ENCODE data around the gene CCL16. TPM values are rescaled to one million over a fixed set of nuclear protein-coding genes. Genes with fewer than 3 reads are reported as not detected.
"Not testable (repeated sequence)": the region's sequence is repeated elsewhere in the genome, so short reads cannot be mapped to it uniquely, and the experiment has no call there.

CCL16 gene
- total RNA-seq, 1 donor from 2014 or later: not detected

DNA sequence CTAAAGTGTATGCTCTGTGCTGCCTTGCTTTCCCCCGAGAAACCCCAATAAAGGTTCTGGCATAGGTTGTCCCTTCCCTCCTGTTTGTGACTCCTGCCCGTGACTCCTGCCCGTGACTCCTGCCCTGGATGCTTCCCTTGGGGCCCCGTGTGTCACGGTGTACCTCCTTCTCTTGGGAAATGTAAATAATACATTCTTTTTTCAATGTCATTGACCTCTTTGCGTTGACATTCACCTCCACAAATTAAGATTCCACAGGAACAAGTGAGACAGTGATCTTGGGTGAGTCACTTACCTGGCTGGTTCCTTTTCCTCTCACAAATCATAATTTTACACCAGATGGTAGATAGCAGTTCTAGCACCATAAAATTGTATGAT is 19.4 kb upstream of the CCL16 start:
- Mint-ChIP-seq H3K4me3 (ENCODE audit: unreplicated experiment) (no peak overlapping the region), H3K27me3 (ENCODE audit: unreplicated experiment) (peaks cover 15% of the 10 kb centered on the region), H3K4me1 (ENCODE audit: unreplicated experiment) (no peaks in the 10 kb centered on the region), H3K36me3 (ENCODE audit: unreplicated experiment) (no peaks in the 10 kb centered on the region), H3K9me3 (ENCODE audit: unreplicated experiment) (no peaks in the 10 kb centered on the region), H3K27ac (ENCODE audit: unreplicated experiment) (no peak overlapping the region)
- TF ChIP-seq, protein P1, sequence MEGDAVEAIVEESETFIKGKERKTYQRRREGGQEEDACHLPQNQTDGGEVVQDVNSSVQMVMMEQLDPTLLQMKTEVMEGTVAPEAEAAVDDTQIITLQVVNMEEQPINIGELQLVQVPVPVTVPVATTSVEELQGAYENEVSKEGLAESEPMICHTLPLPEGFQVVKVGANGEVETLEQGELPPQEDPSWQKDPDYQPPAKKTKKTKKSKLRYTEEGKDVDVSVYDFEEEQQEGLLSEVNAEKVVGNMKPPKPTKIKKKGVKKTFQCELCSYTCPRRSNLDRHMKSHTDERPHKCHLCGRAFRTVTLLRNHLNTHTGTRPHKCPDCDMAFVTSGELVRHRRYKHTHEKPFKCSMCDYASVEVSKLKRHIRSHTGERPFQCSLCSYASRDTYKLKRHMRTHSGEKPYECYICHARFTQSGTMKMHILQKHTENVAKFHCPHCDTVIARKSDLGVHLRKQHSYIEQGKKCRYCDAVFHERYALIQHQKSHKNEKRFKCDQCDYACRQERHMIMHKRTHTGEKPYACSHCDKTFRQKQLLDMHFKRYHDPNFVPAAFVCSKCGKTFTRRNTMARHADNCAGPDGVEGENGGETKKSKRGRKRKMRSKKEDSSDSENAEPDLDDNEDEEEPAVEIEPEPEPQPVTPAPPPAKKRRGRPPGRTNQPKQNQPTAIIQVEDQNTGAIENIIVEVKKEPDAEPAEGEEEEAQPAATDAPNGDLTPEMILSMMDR (IDR thresholded peaks at IDR 0.05): no peak
- no peak for DNase-seq (ENCODE audit: extremely low spot score, unreplicated experiment)

DNA sequence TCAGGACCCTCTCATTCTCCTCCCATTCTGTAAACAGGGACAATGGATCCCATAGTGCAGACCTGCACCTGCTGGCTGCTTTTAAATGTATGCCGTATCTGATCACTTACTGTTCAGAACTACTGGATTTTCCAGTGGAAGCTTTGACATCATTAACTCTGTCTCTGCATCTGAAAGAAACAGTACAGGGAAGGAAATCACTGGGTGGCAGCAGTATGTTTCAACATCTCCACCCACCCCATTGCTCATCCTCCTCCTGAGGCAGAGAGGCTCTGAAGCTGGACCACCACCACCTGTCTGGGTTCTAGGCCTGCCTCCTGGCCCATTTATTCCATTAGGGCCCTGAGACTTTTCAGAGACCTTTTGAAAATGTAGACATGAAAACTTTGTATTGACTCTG is 17.5 kb upstream of the CCL16 start:
- Mint-ChIP-seq H3K9me3 (ENCODE audit: unreplicated experiment) (no peaks in the 10 kb centered on the region), H3K36me3 (ENCODE audit: unreplicated experiment) (no peaks in the 10 kb centered on the region), H3K27ac (ENCODE audit: unreplicated experiment) (no peak overlapping the region), H3K4me3 (ENCODE audit: unreplicated experiment) (no peak overlapping the region), H3K27me3 (ENCODE audit: unreplicated experiment) (peaks cover 10% of the 10 kb centered on the region), H3K4me1 (ENCODE audit: unreplicated experiment) (no peaks in the 10 kb centered on the region)
- TF ChIP-seq, protein P1 (IDR thresholded peaks at IDR 0.05): no peak
- no peak for DNase-seq (ENCODE audit: extremely low spot score, unreplicated experiment)

DNA sequence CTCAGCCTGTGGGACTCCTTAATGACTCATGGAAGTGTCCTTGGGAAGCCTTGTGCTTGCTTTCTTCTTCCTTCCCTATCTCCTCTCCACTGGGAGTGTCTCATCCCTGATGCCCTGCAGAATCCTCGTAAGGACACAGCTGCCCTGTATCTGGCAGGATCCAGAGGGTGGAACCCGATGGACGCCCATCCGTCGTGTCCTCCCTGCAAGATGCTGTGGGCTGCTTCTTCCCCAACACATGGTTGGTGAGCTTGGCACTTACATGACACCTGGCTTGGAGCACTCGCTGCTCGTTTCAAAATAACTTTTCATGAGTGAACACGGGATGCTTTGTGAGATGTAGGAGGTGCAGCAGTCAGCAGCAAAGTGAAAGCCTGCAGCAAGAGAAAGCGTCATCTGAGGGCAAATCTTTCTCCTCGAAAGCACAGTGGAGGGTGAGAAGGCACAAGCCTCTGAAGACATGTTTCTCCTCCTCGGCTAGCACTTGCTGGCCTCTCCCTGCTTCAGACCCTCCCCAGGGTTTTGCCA is 16.8 kb upstream of the CCL16 start:
- H3K27ac Mint-ChIP-seq (ENCODE audit: unreplicated experiment): no peak overlapping the region
- H3K36me3 Mint-ChIP-seq (ENCODE audit: unreplicated experiment): no peaks in the 10 kb centered on the region
- no peaks in the 10 kb centered on the region for H3K9me3 Mint-ChIP-seq (ENCODE audit: unreplicated experiment)
- no peak for DNase-seq (ENCODE audit: extremely low spot score, unreplicated experiment)
- TF ChIP-seq, protein P1 (IDR thresholded peaks at IDR 0.05): no peak
- H3K4me3 Mint-ChIP-seq (ENCODE audit: unreplicated experiment): no peak overlapping the region
- no peaks in the 10 kb centered on the region for H3K4me1 Mint-ChIP-seq (ENCODE audit: unreplicated experiment)
- peaks cover 9% of the 10 kb centered on the region for H3K27me3 Mint-ChIP-seq (ENCODE audit: unreplicated experiment)

DNA sequence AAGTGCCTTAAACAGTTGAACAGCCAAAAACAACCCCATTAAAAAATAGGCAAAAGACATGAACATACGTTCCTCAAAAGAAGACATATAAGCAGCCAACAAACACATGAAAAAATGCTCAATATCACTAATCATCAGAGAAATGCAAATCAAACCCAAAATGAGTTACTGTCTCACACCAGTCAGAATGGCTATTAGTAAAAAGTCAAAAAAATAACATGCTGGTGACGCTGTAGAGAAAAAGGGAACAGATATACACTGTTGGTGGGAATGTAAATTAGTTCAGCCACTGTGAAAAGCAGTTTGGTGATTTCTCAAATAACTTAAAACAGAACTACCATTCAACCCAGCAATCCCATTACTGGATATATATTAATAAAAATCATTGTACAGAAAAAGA is 14.0 kb upstream of the CCL16 start:
- not testable (repeated sequence) for H3K9me3 Mint-ChIP-seq (ENCODE audit: unreplicated experiment); DNase-seq (ENCODE audit: extremely low spot score, unreplicated experiment); H3K36me3 Mint-ChIP-seq (ENCODE audit: unreplicated experiment); H3K27ac Mint-ChIP-seq (ENCODE audit: unreplicated experiment); H3K4me1 Mint-ChIP-seq (ENCODE audit: unreplicated experiment); H3K27me3 Mint-ChIP-seq (ENCODE audit: unreplicated experiment); H3K4me3 Mint-ChIP-seq (ENCODE audit: unreplicated experiment)

DNA sequence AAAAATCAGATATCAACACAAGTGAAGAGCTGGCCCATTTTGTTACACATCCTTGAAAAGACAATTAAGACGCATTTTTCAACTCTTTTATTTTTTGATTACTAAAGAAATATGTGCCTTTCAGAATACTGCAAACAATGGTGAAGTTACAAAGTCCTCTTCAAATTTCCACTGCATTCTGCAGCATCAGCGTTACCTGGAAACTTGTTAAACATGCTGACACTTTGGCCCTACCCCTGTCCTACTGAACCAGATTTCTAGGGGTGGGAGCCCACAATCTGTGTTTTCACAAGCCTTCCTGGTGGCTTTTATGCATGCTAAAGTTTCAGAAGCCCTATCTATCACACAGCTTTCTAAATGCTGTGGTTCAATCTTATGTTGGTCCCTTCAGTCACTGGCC is 9.8 kb upstream of the CCL16 start:
- Mint-ChIP-seq H3K4me3 (ENCODE audit: unreplicated experiment) (no peak overlapping the region), H3K36me3 (ENCODE audit: unreplicated experiment) (no peaks in the 10 kb centered on the region), H3K27me3 (ENCODE audit: unreplicated experiment) (no peaks in the 10 kb centered on the region), H3K9me3 (ENCODE audit: unreplicated experiment) (no peaks in the 10 kb centered on the region), H3K4me1 (ENCODE audit: unreplicated experiment) (no peaks in the 10 kb centered on the region), H3K27ac (ENCODE audit: unreplicated experiment) (no peak overlapping the region)
- no peak for DNase-seq (ENCODE audit: extremely low spot score, unreplicated experiment)
- TF ChIP-seq, protein P1 (IDR thresholded peaks at IDR 0.05): no peak

DNA sequence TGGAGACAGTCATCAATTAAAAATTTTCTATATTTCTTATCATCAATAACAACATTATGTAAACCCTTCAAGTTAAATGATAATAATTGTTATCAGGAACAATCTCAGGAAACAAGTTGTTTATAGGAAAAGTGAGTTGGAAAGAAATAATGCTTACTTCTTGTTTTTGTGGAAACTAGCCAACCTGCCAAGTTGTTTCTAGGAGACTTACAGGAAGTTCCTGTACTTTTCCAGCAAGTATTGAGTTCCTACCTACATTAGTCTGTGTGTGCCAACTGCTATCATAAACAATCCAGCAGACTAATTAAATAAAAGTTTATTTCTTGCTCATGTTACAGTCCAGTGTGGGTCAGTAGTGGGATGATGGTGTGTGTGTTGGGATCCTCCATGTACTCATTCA is 6.9 kb upstream of the CCL16 start:
- TF ChIP-seq, protein P1 (IDR thresholded peaks at IDR 0.05): no peak
- Mint-ChIP-seq H3K9me3 (ENCODE audit: unreplicated experiment) (no peaks in the 10 kb centered on the region), H3K27ac (ENCODE audit: unreplicated experiment) (no peak overlapping the region), H3K27me3 (ENCODE audit: unreplicated experiment) (no peaks in the 10 kb centered on the region), H3K4me1 (ENCODE audit: unreplicated experiment) (no peaks in the 10 kb centered on the region), H3K4me3 (ENCODE audit: unreplicated experiment) (no peak overlapping the region), H3K36me3 (ENCODE audit: unreplicated experiment) (no peaks in the 10 kb centered on the region)
- DNase-seq (ENCODE audit: extremely low spot score, unreplicated experiment): no peak
